B cell (primary cell): ENCODE measurements around the gene KLK7. TPM values are rescaled to one million over a fixed set of nuclear protein-coding genes. Genes with fewer than 3 reads are reported as not detected.

ENCODE experiments used
- ATAC-seq: fragments of 200-7000 bp; cut with Tn5 transposase; one replicate; pipeline ENCODE4 v1.10.0; 2021; ENCODE audit warnings: low read depth, mild to moderate bottlenecking, moderate number of reproducible peaks, moderate library complexity
- CTCF ChIA-PET: fragments of 350-600 bp; sonication (Branson Sonifier 250); formaldehyde crosslinking; loops from one replicate; lab custom pipeline; 2021; ENCODE audit warnings: antibody characterized with exemption, inconsistent platforms; lab: Charles Lee
- POLR2A ChIA-PET: fragments of 350-600 bp; sonication (Branson Sonifier 250); formaldehyde crosslinking; loops from one replicate; lab custom pipeline; 2021; ENCODE audit warnings: antibody characterized with exemption; lab: Charles Lee
- DNase-seq: peaks from one replicate; pipeline ENCODE4 v3.0.0; 2013
- H2AFZ ChIP-seq: 2 replicates; pipeline ENCODE4 v1.6.1; 2012; ENCODE audit warnings: mild to moderate bottlenecking, low read depth, low read length; ENCODE audit not compliant: insufficient read depth, poor library complexity, severe bottlenecking
- H3K27ac ChIP-seq, 2 donors: 1 replicate in 1 of 2; 2 replicates in 1 of 2; pipeline ENCODE4 v1.5.1; 2012 to 2013; ENCODE audit warnings: low read length in 2 of 2, mild to moderate bottlenecking in 2 of 2, moderate library complexity in 1 of 2
- H3K27me3 ChIP-seq, 4 experiments: fragments of 200-600 bp in 1 of 4; sonication (generic) in 1 of 4; replicated peaks in 1 of 4; 1 replicate in 2 of 4; 2 replicates in 2 of 4; pipeline versions ENCODE4 v1.6.1 to v1.7.0; 2013 to 2016; ENCODE audit warnings: low read length in 3 of 4, mild to moderate bottlenecking in 2 of 4, mixed read lengths in 1 of 4, moderate library complexity in 1 of 4; ENCODE audit not compliant: insufficient read depth in 4 of 4, control insufficient read depth in 3 of 4; ENCODE audit errors: control extremely low read depth in 1 of 4
- H3K36me3 ChIP-seq, 2 experiments: replicated peaks in 1 of 2; 1 replicate in 1 of 2; 2 replicates in 1 of 2; pipeline versions ENCODE4 v1.6.1 to v1.7.1; 2013; ENCODE audit warnings: low read length in 1 of 2; ENCODE audit not compliant: insufficient read depth in 2 of 2, control insufficient read depth in 1 of 2; ENCODE audit errors: control extremely low read depth in 1 of 2, extremely low read depth in 1 of 2
- H3K4me1 ChIP-seq, 2 donors: fragments of 200-600 bp in 1 of 2; sonication (generic) in 1 of 2; 1 replicate in 1 of 2; 2 replicates in 1 of 2; pipeline versions ENCODE4 v1.5.1 to v1.6.1; 2013 to 2017; ENCODE audit warnings: low read length in 2 of 2; ENCODE audit not compliant: control insufficient read depth in 2 of 2, insufficient read depth in 2 of 2
- H3K4me2 ChIP-seq: replicated peaks from 2 replicates; pipeline ENCODE3; 2012; ENCODE audit warnings: mild to moderate bottlenecking, low read depth, low read length; ENCODE audit not compliant: poor library complexity, severe bottlenecking
- H3K4me3 ChIP-seq, 5 experiments: fragments of 200-600 bp in 1 of 5; sonication (generic) in 1 of 5; 1 replicate in 3 of 5; 2 replicates in 2 of 5; pipeline versions ENCODE4 v1.5.1 to v1.7.0; 2011 to 2016; ENCODE audit warnings: low read length in 4 of 5, mild to moderate bottlenecking in 4 of 5, low read depth in 2 of 5, control low read depth in 1 of 5, moderate library complexity in 1 of 5; ENCODE audit not compliant: insufficient read depth in 1 of 5; ENCODE audit errors: control extremely low read depth in 1 of 5, extremely low read depth in 1 of 5
- H3K79me2 ChIP-seq: fragments of 200-600 bp; sonication (generic); one replicate; pipeline ENCODE4 v1.6.0; 2016; ENCODE audit warnings: low read length; ENCODE audit not compliant: control insufficient read depth, insufficient read depth
- H3K9ac ChIP-seq: fragments of 200-600 bp; sonication (generic); 2 replicates; pipeline ENCODE4 v1.6.1; 2017; ENCODE audit warnings: mild to moderate bottlenecking, low read length, moderate library complexity
- H3K9me3 ChIP-seq, 3 donors: one replicate each; pipeline versions ENCODE4 v1.6.1 to v1.7.1; 2013; ENCODE audit warnings: low read length in 2 of 3; ENCODE audit not compliant: control insufficient read depth in 2 of 3, insufficient read depth in 1 of 3; ENCODE audit errors: control extremely low read depth in 1 of 3
- H4K20me1 ChIP-seq: 2 replicates; pipeline ENCODE4 v1.6.0; 2012; ENCODE audit warnings: mild to moderate bottlenecking, low read length; ENCODE audit not compliant: insufficient read depth, control insufficient read depth, poor library complexity, severe bottlenecking
- H3K27ac Mint-ChIP-seq: one replicate; pipeline ENCODE4 v1.8.0; 2021; ENCODE audit warnings: mixed read lengths
- H3K27me3 Mint-ChIP-seq: one replicate; pipeline ENCODE4 v1.8.0; 2021; ENCODE audit warnings: mixed read lengths
- H3K4me1 Mint-ChIP-seq: one replicate; pipeline ENCODE4 v1.8.0; 2021; ENCODE audit warnings: mixed read lengths
- H3K4me3 Mint-ChIP-seq: one replicate; pipeline ENCODE4 v1.8.0; 2021; ENCODE audit warnings: mixed read lengths
- H3K9me3 Mint-ChIP-seq: one replicate; pipeline ENCODE4 v1.8.0; 2022; ENCODE audit warnings: mixed read lengths; ENCODE audit not compliant: insufficient read depth
- EZH2 ChIP-seq: IDR thresholded peaks from 2 replicates; pipeline ENCODE4 v1.6.1; 2012; ENCODE audit warnings: borderline replicate concordance, low read depth, mild to moderate bottlenecking, moderate library complexity, low read length; ENCODE audit not compliant: insufficient read depth, poor library complexity, severe bottlenecking
- WGBS: methylation state at CpG from one replicate; pipeline ENCODE4 v1.1.5; 2013; ENCODE audit warnings: missing lambda C conversion rate; ENCODE audit not compliant: insufficient coverage; 5-methylcytosine and 5-hydroxymethylcytosine counted together
- intact Hi-C: fragments of 100-400 bp; cut with micrococcal nuclease; formaldehyde crosslinking; loops from one replicate; pipeline ENCODE4 v1.10.0; 2022
- polyA plus RNA-seq: library from polyadenylated mRNA; depleted of rRNA; stranded (reverse); fragments of >200 nt; gene quantifications from 2 replicates; pipeline ENCODE4 v1.2.3, GENCODE V29; 2012
- total RNA-seq, 2 donors: library from RNA; stranded (reverse); fragments of 120-200 nt in 1 of 2; gene quantifications; 1 replicate in 1 of 2; 2 replicates in 1 of 2; pipeline versions ENCODE4 v1.2.3 to v1.2.4, GENCODE V29; 2013 to 2022
- TF ChIP-seq, protein P1 (sequence below): fragments of 200-600 bp; IDR thresholded peaks from one replicate; pipeline ENCODE4 v1.8.0; 2022; ENCODE audit warnings: antibody characterized with exemption, mild to moderate bottlenecking

The KLK7 gene
- total and polyA plus RNA-seq, 2 donors (not counting 1 experiment from before 2014, with no cell fraction given): not detected

DNA sequence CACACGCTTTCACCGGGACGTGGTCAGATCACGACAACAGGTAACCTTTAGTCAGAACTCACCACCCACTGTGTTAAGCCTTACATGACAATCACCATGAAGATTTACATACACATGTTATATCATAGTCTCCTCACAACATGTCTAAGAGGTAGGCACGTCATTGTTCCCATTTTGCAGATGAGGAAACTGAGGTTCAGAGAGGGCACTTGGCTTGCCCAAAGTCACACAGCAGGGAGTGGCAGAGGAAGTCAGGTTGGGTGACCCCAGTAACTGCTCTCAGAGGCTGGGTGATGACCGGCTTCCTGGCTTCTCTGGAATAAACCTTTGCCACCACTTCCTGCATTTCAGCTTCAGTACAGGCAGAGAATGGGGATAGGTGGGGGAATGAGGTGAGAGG lies 30.5 kb upstream of the KLK7 start:
- ChIA-PET CTCF (no interaction called here), POLR2A (no interaction called here)
- DNase-seq: no peak
- Histone ChIP-seq H3K36me3 (no peaks in the 10 kb centered on the region), H3K9ac (no peak overlapping the region), H3K4me1 (peaks cover 7 to 14% of the 10 kb centered on the region in 2 donors), H4K20me1 (no peaks in the 10 kb centered on the region), H3K4me3 (no peak overlapping the region), H3K27me3 (peaks cover 0 to 49% (median 26%) of the 10 kb centered on the region in 4 experiments), H3K9me3 (peaks cover 0 to 28% (median 0%) of the 10 kb centered on the region in 3 donors), H3K4me2 (no peak overlapping the region), H3K79me2 (no peaks in the 10 kb centered on the region), H3K27ac (no peak overlapping the region), H2AFZ (no peak overlapping the region)
- TF ChIP-seq, protein P1, sequence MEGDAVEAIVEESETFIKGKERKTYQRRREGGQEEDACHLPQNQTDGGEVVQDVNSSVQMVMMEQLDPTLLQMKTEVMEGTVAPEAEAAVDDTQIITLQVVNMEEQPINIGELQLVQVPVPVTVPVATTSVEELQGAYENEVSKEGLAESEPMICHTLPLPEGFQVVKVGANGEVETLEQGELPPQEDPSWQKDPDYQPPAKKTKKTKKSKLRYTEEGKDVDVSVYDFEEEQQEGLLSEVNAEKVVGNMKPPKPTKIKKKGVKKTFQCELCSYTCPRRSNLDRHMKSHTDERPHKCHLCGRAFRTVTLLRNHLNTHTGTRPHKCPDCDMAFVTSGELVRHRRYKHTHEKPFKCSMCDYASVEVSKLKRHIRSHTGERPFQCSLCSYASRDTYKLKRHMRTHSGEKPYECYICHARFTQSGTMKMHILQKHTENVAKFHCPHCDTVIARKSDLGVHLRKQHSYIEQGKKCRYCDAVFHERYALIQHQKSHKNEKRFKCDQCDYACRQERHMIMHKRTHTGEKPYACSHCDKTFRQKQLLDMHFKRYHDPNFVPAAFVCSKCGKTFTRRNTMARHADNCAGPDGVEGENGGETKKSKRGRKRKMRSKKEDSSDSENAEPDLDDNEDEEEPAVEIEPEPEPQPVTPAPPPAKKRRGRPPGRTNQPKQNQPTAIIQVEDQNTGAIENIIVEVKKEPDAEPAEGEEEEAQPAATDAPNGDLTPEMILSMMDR: no peak
- no peak for TF ChIP-seq EZH2
- no peak for ATAC-seq
- Mint-ChIP-seq H3K4me1 (peaks cover 15% of the 10 kb centered on the region), H3K4me3 (no peak overlapping the region), H3K9me3 (no peaks in the 10 kb centered on the region), H3K27ac (no peak overlapping the region), H3K27me3 (peaks cover 59% of the 10 kb centered on the region)
- intact Hi-C loops: no loop called here
- 82% methylated on average over 5 of the region's 6 CpGs for WGBS

DNA sequence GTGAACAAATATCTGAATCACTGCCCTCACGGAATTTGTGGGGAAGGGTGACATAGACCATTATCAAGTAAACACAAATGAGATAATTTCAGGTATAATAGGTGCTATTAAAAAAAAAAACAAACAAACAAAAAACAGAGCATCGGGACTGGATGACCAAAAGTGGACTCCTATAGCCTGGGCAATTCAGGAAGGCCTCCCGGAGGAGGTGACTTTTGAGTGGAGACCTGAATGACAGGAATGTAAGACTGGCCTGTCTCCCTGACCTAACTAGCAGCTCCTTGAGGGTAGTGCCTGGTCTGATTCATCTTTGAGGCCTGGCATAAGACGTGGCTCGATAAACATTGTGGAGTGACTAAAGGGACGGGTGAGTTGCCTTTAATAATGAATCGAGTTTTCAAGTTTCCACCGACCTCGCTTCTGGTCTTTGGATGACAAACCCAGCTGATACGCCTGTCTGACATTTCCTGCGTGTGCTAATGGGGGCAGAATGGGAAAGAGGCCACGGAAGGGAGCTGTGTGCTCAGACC lies 29.0 kb upstream of the KLK7 start:
- no peak overlapping the region for H3K4me3 Mint-ChIP-seq
- H3K9me3 ChIP-seq: peaks cover 0 to 18% (median 0%) of the 10 kb centered on the region in 3 donors
- WGBS: 71% methylated on average over 10 of the region's 12 CpGs
- no peak for TF ChIP-seq EZH2
- ATAC-seq: no peak
- no peak overlapping the region for H3K4me2 ChIP-seq
- no peaks in the 10 kb centered on the region for H4K20me1 ChIP-seq
- intact Hi-C loops: no loop called here
- no peaks in the 10 kb centered on the region for H3K36me3 ChIP-seq
- ChIA-PET CTCF (no interaction called here), POLR2A (no interaction called here)
- H3K9ac ChIP-seq: no peak overlapping the region
- no peak overlapping the region for H3K4me3 ChIP-seq
- H3K79me2 ChIP-seq: no peaks in the 10 kb centered on the region
- H3K27me3 ChIP-seq: peaks cover 0 to 39% (median 21%) of the 10 kb centered on the region in 4 experiments
- H3K4me1 ChIP-seq: peaks cover 6 to 7% of the 10 kb centered on the region in 2 donors
- H3K27ac ChIP-seq: no peak overlapping the region
- H3K4me1 Mint-ChIP-seq: peaks cover 11% of the 10 kb centered on the region
- peaks cover 52% of the 10 kb centered on the region for H3K27me3 Mint-ChIP-seq
- no peak overlapping the region for H2AFZ ChIP-seq
- H3K27ac Mint-ChIP-seq: no peak overlapping the region
- H3K9me3 Mint-ChIP-seq: no peaks in the 10 kb centered on the region
- no peak for DNase-seq
